ENCODE measurements around the gene CAMK4.

The CAMK4 gene

DNA sequence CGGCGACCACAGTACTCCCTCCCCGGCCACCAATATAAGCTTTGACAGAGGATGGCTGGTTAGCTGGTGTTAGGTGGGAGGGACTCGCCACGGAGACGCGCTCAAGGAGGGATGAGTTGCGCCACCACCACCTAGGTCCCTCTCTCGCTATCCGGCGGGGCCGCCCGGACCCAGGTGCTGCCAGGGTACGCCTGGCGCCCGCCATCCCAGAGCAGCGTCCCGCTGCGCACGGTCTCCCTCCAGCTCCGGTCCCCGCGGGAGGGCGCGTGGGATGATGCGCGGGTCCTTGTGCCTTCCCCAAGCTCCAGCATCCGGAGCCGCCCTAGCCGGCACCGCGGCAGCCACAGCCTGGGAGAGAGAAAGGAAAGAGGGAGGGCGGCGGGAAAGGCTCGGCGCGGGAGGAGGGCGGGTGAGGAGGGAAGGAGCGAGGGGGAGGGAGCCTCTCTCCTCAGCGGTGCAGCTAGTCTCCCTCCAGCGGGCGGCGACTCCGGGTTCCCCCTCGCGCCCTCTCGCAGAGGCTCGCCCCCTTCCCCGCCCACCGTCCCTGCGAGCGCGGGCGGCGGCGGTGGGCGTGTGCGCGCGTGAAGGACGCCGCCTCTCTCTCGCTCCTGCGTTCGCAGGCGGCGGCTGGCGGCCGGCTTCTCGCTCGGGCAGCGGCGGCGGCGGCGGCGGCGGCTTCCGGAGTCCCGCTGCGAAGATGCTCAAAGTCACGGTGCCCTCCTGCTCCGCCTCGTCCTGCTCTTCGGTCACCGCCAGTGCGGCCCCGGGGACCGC is at the start of gene CAMK4:
CAMK4 (plus strand) TSS at position 598 of the 774 bp plus-strand sequence; CDS start at position 698, 100 bp downstream.
- DNase-seq (ENCODE audit: low read depth in 2 of 2) = peak; percentile 46 to 62

GRCh38 chr5:111183064-111183463 is 41.1 kb upstream of the CAMK4 start:
- no peak for DNase-seq (ENCODE audit: low read depth in 2 of 2)

DNA sequence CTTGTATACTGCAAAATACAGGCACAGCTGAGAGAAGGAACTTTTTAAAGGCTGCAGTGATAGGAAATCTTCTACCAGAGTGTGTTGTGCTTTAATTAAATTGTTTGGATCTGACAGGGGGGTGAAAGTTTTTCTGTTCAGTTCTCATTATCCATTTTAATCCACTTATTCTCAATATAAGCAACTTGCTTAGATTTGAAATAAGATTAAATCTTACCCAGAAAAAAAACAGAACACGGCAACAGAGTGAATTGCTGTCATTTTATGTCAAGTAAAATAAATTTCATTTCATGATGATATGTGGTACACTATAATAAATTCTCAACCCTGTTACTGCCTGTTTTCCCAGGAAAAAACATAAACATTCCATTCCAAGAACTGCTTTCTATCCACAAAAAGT is 37.1 kb upstream of the CAMK4 start:
- no peak for DNase-seq (ENCODE audit: low read depth in 2 of 2)

- no peak for DNase-seq (ENCODE audit: low read depth in 2 of 2)
Measured at GRCh38 chr5:111194053-111194452, 30.1 kb upstream of the CAMK4 start.

GRCh38 chr5:111194925-111195324 is 29.3 kb upstream of the CAMK4 start:
- DNase-seq (ENCODE audit: low read depth in 2 of 2) = no peak

- DNase-seq (ENCODE audit: low read depth in 2 of 2) = no peak
Measured at GRCh38 chr5:111197523-111197922, 26.7 kb upstream of the CAMK4 start.

- DNase-seq (ENCODE audit: low read depth in 2 of 2) = no peak
Measured at GRCh38 chr5:111198281-111198966, 25.8 kb upstream of the CAMK4 start.

- no peak for DNase-seq (ENCODE audit: low read depth in 2 of 2)
Measured at GRCh38 chr5:111200828-111201227, 23.4 kb upstream of the CAMK4 start.

- no peak for DNase-seq (ENCODE audit: low read depth in 2 of 2)
Measured at GRCh38 chr5:111201705-111202104, 22.5 kb upstream of the CAMK4 start.

GRCh38 chr5:111211341-111211740 is 12.8 kb upstream of the CAMK4 start:
- DNase-seq (ENCODE audit: low read depth in 2 of 2) = no peak

DNA sequence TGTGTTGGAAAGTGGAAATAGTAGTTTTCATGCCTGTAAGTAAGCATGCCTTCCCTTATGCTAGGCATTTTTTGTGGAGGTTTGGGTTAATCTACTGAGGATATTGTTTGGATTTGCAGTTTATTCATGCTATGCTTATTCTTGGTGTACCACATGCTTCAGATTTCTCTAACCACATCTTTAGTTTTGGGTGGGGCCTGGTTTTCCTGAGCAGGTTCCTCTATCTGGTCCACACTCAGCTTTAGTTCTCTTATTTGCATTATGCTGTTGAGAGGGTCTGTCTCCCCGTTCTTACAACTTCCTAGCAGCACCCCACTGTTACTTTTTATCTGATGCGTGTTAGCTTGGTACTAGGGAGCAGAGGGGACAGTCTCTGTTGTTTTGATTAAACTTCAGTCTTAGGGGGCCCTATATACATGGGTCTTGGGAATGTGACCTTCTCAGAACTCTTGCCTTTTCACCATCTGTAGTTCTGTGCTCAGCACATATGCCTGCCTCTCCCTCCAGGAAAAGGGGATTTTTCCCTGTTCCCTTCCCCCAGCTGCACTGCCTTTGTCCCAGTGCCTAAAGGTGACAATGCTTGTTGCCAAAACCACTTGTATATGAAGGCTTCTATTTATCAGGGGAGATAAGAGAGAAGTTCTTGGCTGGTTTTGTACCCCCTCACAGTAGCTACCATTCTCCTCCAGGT is 10.0 kb upstream of the CAMK4 start:
- no peak for DNase-seq (ENCODE audit: low read depth in 2 of 2)

DNA sequence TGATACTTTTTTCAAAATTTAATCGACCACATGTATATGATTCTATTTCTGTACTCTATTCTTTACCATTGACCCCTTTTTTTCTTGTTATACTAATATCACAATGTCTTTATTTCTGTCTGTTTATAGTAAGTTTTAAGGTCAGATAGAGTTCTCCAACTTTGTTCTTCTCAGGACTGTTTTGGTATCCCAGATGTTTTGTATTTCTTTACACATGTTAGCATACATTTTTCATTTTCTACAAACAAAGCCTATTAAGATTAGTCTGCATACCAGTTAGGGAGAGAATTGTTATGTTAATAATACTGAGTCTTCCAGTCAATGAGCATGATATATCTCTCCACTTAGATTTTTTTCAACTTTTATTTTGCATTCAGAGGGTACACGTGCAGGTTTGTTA is 8.2 kb upstream of the CAMK4 start:
- no peak for DNase-seq (ENCODE audit: low read depth in 2 of 2)

DNA sequence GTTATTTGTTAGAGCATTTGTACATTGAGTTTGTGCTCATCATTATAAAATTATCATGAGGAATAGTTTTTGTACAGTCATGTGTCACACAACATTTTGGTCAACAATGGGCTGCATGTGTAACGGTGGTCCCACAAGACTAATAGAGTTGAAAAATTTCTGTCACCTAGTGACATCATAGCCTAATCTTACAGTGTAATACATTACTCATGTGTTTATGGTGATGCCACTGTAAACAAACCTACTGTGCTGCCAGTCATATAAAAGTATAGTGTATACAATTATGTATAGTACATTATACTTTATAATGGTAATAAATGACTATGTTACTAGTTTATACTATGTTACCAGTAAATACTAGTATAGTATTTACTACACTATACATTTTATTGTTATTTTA is 3.0 kb upstream of the CAMK4 start:
- DNase-seq (ENCODE audit: low read depth in 2 of 2) = no peak

- no peak for DNase-seq (ENCODE audit: low read depth in 2 of 2)
Measured at GRCh38 chr5:111223101-111223786, 940 bp upstream of the CAMK4 start.

- no peak for DNase-seq (ENCODE audit: low read depth in 2 of 2)
Measured at GRCh38 chr5:111224561-111225345, 569 bp downstream of the CAMK4 start.

- no peak for DNase-seq (ENCODE audit: low read depth in 2 of 2)
Measured at GRCh38 chr5:111225926-111226325, 1.7 kb downstream of the CAMK4 start.

DNA sequence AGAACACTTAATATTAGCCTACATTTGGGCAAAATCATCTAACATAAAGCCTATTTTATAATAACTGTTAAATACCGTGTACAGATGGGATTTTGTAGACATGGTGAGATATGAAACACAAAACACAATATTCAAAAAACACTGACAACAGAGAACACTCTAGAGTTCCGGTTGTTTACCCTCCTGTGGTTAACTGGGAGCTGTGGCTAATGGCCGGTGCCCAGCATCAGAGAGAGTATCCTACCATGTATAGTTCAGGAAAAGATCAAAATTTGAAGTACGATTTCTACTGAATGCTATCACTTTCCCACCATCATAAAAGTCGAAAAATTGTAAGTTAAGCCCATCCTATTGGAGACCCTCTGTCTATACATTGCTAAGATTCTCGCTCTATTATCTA is 2.4 kb downstream of the CAMK4 start:
- no peak for DNase-seq (ENCODE audit: low read depth in 2 of 2)

DNA sequence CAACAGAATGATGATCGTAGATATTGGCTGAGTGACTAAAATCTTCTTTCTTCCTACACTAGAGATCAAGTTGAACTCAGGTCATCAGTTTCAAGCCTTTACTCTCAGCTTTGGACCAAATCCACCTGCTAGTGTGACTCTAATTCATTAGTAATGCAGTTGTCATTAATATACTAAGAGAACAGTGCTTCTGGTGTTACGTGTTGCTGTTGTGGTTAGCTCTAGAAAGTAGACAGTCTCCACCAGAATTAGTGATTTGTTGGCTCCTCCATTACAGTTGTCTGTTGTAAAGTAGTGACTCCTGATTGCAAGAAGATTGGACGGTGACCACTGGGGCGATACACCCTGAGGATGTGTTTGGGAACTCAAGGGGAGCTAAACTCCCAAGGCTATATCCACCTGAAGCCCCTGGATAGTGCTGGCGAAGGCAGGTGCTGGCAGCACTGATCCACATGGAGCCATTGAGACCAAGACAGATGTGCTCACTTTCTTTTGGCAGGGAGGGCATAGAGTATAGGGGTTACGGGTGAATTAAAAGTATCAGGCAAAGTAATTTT is 3.1 kb downstream of the CAMK4 start:
- no peak for DNase-seq (ENCODE audit: low read depth in 2 of 2)

GRCh38 chr5:111227801-111228200 is 3.6 kb downstream of the CAMK4 start:
- no peak for DNase-seq (ENCODE audit: low read depth in 2 of 2)

- DNase-seq (ENCODE audit: low read depth in 2 of 2) = no peak
Measured at GRCh38 chr5:111228520-111229220, 4.5 kb downstream of the CAMK4 start.
